MCF 10A (cell line): ENCODE measurements around the gene GUK1. TPM values are rescaled to one million over a fixed set of nuclear protein-coding genes. Genes with fewer than 3 reads are reported as not detected.

Source experiments
- BruUV-seq: library from RNA; stranded (reverse); fragments of 400-500 nt; replicated peaks from 2 replicates; lab custom pipeline; 2021; lab: Mats Ljungman, UMichigan
- CTCF ChIA-PET: fragments of 300-600 bp; sonication (Branson Sonifier 250); formaldehyde crosslinking; extraction: SDS; loops from one replicate; lab custom pipeline; 2021; ENCODE audit warnings: antibody characterized with exemption, inconsistent platforms; lab: Yijun Ruan, JAX
- POLR2A ChIA-PET: fragments of 300-600, 350-650 bp; sonication (Branson Sonifier 250); formaldehyde crosslinking; extraction: SDS; loops from one replicate; lab custom pipeline; 2020; ENCODE audit warnings: antibody characterized with exemption, inconsistent platforms; lab: Yijun Ruan, JAX
- DNase-seq: peaks from one replicate; pipeline ENCODE4 v3.0.0-alpha.2; 2018; ENCODE audit not compliant: unreplicated experiment
- H3K27ac Mint-ChIP-seq: one replicate; pipeline ENCODE4 v1.8.0; 2022; ENCODE audit warnings: mild to moderate bottlenecking, low read depth, mixed read lengths; ENCODE audit not compliant: unreplicated experiment
- H3K27me3 Mint-ChIP-seq: one replicate; pipeline ENCODE4 v1.8.0; 2022; ENCODE audit warnings: mixed read lengths; ENCODE audit not compliant: insufficient read depth, unreplicated experiment
- H3K36me3 Mint-ChIP-seq: one replicate; pipeline ENCODE4 v1.8.0; 2022; ENCODE audit warnings: mild to moderate bottlenecking, moderate library complexity, mixed read lengths; ENCODE audit not compliant: insufficient read depth, unreplicated experiment
- H3K4me1 Mint-ChIP-seq: one replicate; pipeline ENCODE4 v1.8.0; 2022; ENCODE audit warnings: mixed read lengths; ENCODE audit not compliant: insufficient read depth, unreplicated experiment
- H3K4me3 Mint-ChIP-seq: one replicate; pipeline ENCODE4 v1.8.0; 2022; ENCODE audit warnings: mild to moderate bottlenecking, moderate library complexity, mixed read lengths; ENCODE audit not compliant: unreplicated experiment
- H3K9me3 Mint-ChIP-seq: one replicate; pipeline ENCODE4 v1.8.0; 2022; ENCODE audit warnings: mixed read lengths; ENCODE audit not compliant: unreplicated experiment
- CTCF ChIP-seq: fragments of 200-600 bp; IDR thresholded peaks from one replicate; pipeline ENCODE4 v1.8.0; 2022; ENCODE audit warnings: antibody characterized with exemption, mild to moderate bottlenecking; ENCODE audit not compliant: unreplicated experiment
- intact Hi-C: fragments of 100-400 bp; cut with micrococcal nuclease; formaldehyde crosslinking; loops from 2 replicates; pipeline ENCODE4 v1.14.1; 2022
- total RNA-seq: library from RNA; stranded (reverse); gene quantifications from 2 replicates; pipeline ENCODE4 v1.2.3, GENCODE V29; 2022

Gene GUK1
- total RNA-seq, 1 experiment from 2014 or later, result 495 TPM

GRCh38 chr1:228102791-228103620 lies 37.1 kb upstream of the GUK1 start, which contains the start of gene C1orf35:
TSS of gene C1orf35 (minus strand) at chr1:228103325. CDS start at chr1:228103227, 98 bp downstream.
- intact Hi-C loops, result loop anchor here (1.0 to 10.0 kb wide), 3 partner anchors 18 to 618 kb away; no protein-coding TSS in a partner anchor
- peak; percentile 98 for DNase-seq
- Mint-ChIP-seq H3K27me3 (no peaks in the 10 kb centered on the region), H3K4me1 (peaks cover 23% of the 10 kb centered on the region), H3K9me3 (no peaks in the 10 kb centered on the region), H3K27ac (peak within 1 kb of the TSS; percentile 80), H3K4me3 (peak within 1 kb of the TSS; percentile 87), H3K36me3 (peaks cover 69% of the 10 kb centered on the region)
- CTCF ChIA-PET, result interaction anchor here (0.7 to 0.9 kb wide), 3 partner anchors 19 to 49 kb away, joined by 3 to 5 read pairs (median 4); no protein-coding TSS in a partner anchor
- TF ChIP-seq CTCF, result no peak
- POLR2A ChIA-PET, result interaction anchor here (0.6 to 10.8 kb wide), 9 partner anchors 11 to 354 kb away, joined by 3 to 128 read pairs (median 4); partner anchors contain the start of genes ARF1 and IBA57
- TSS peak; percentile 33 for BruUV-seq

GRCh38 chr1:228104526-228105269 lies 35.4 kb upstream of the GUK1 start:
- ChIA-PET CTCF (interaction anchor here (0.6 to 1.2 kb wide), 3 partner anchors 14 to 105 kb away, joined by 3 to 5 read pairs (median 3); no protein-coding TSS in a partner anchor), POLR2A (interaction anchor here (0.6 to 10.8 kb wide), 4 partner anchors 12 to 371 kb away, joined by 3 to 128 read pairs (median 8); partner anchors contain the start of gene ARF1)
- H3K4me1 Mint-ChIP-seq, result peaks cover 18% of the 10 kb centered on the region
- H3K9me3 Mint-ChIP-seq, result no peaks in the 10 kb centered on the region
- H3K36me3 Mint-ChIP-seq, result peaks cover 52% of the 10 kb centered on the region
- no peak for DNase-seq
- H3K27ac Mint-ChIP-seq, result peak overlapping the region; percentile 50
- intact Hi-C loops, result loop anchor here (10.0 kb wide), 1 partner anchor 620 kb away; no protein-coding TSS in a partner anchor
- H3K27me3 Mint-ChIP-seq, result no peaks in the 10 kb centered on the region
- peak overlapping the region; percentile 87 for H3K4me3 Mint-ChIP-seq
- BruUV-seq, result no TSS peak
- no peak for TF ChIP-seq CTCF

- Mint-ChIP-seq H3K27me3 (no peaks in the 10 kb centered on the region), H3K4me1 (peaks cover 24% of the 10 kb centered on the region), H3K9me3 (no peaks in the 10 kb centered on the region), H3K27ac (no peak overlapping the region), H3K36me3 (peaks cover 44% of the 10 kb centered on the region), H3K4me3 (no peak overlapping the region)
- no TSS peak for BruUV-seq
- no peak for TF ChIP-seq CTCF
- ChIA-PET POLR2A (interaction anchor here (0.6 to 10.8 kb wide), 8 partner anchors 11 to 371 kb away, joined by 3 to 128 read pairs (median 3); partner anchors contain the start of genes ARF1 and IBA57), CTCF (interaction anchor here (0.8 to 1.9 kb wide), 3 partner anchors 21 to 105 kb away, joined by 3 to 7 read pairs (median 5); no protein-coding TSS in a partner anchor)
- no peak for DNase-seq
- intact Hi-C loops, result loop anchor here (10.0 kb wide), 1 partner anchor 621 kb away; no protein-coding TSS in a partner anchor
These were observed 34.6 kb upstream of the GUK1 start for GRCh38 chr1:228105270-228105995.
